ENCODE data around the gene EPB41L4B.

DNA sequence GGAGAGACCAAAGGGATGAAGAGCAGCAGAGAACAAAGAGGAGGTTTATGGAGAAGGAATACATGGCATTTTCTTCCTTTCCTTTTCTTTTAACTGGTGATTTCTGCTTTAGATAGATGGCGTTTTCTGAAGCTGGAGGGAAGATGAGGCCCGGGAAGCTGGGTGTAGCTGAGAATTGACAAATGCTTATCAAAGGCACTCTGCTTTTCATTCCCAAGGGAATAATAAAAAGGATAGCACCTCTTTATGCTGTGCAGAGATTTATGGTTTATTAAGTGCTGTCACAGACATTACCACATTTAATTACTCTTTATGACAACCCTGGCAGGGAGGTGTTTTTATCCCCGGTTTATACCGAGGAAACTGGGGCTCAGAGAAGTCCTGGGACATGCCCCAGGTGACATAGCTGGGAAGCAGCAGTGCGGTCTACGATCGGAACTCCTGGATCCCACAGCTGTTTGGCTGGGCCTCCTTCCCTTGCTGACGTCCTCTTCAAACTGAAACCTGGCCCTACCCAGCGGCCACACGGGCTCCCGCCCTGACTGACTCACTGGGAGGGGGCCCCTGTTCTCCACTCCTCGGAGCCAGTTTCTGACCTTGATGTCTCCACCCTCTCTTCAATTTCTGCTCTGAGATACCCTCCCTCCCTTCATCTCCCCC lies 8.2 kb upstream of the EPB41L4B start:
- TF ChIP-seq, protein P1, sequence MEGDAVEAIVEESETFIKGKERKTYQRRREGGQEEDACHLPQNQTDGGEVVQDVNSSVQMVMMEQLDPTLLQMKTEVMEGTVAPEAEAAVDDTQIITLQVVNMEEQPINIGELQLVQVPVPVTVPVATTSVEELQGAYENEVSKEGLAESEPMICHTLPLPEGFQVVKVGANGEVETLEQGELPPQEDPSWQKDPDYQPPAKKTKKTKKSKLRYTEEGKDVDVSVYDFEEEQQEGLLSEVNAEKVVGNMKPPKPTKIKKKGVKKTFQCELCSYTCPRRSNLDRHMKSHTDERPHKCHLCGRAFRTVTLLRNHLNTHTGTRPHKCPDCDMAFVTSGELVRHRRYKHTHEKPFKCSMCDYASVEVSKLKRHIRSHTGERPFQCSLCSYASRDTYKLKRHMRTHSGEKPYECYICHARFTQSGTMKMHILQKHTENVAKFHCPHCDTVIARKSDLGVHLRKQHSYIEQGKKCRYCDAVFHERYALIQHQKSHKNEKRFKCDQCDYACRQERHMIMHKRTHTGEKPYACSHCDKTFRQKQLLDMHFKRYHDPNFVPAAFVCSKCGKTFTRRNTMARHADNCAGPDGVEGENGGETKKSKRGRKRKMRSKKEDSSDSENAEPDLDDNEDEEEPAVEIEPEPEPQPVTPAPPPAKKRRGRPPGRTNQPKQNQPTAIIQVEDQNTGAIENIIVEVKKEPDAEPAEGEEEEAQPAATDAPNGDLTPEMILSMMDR (IDR thresholded peaks at IDR 0.05): no peak
- TF ChIP-seq POLR2A (IDR thresholded peaks at IDR 0.05): no peak
